Measurements from ENCODE around the gene ACADS.

GRCh38 chr12:120706029-120706428, 19.6 kb upstream of the ACADS start:
- TF ChIP-seq CBFB (CRISPR knock-in tag; IDR thresholded peaks at IDR 0.05) = no peak
- no peak for TF ChIP-seq PHF21A (IDR thresholded peaks at IDR 0.05; ENCODE audit: borderline replicate concordance, low read depth)
- TF ChIP-seq ATF2 (CRISPR knock-in tag; IDR thresholded peaks at IDR 0.05) = no peak
- no peak for TF ChIP-seq ZBTB11 (CRISPR knock-in tag; IDR thresholded peaks at IDR 0.05)
- no peak for TF ChIP-seq SMC3 (conservative IDR thresholded peaks at IDR 0.05; ENCODE audit: insufficient read depth, low read depth, low read length)
- no peak for TF ChIP-seq CTCF (IDR thresholded peaks at IDR 0.05 in 2 of 3, conservative IDR thresholded peaks at IDR 0.05 in 1 of 3; ENCODE audit: insufficient read depth in 2 of 3, low read depth in 1 of 3, low read length in 3 of 3)
- no peak for TF ChIP-seq GABPA (tag; conservative IDR thresholded peaks at IDR 0.05; ENCODE audit: low read depth)
- TF ChIP-seq HNRNPL (IDR thresholded peaks at IDR 0.05; ENCODE audit: low read depth, low read length) = no peak
- TF ChIP-seq EZH2 (IDR thresholded peaks at IDR 0.05; ENCODE audit: borderline replicate concordance, low read depth, low read length) = no peak

Measured in K562 (cell line).